Measurements from ENCODE around the gene INSIG2.

Gene INSIG2

GRCh38 chr2:118145806-118146205 lies 57.5 kb downstream of the INSIG2 start:
- H3K4me3 ChIP-seq (ENCODE audit: low read depth, low read length) = no peak overlapping the region
- TF ChIP-seq CTCF (IDR thresholded peaks at IDR 0.05; ENCODE audit: borderline replicate concordance, insufficient read depth, low read depth, low read length) = no peak

- H3K4me3 ChIP-seq (ENCODE audit: low read depth, low read length) = no peak overlapping the region
- no peak for TF ChIP-seq CTCF (IDR thresholded peaks at IDR 0.05; ENCODE audit: borderline replicate concordance, insufficient read depth, low read depth, low read length)
Measured at GRCh38 chr2:118146315-118147283, 58.3 kb downstream of the INSIG2 start.

GRCh38 chr2:118148133-118148532 lies 59.9 kb downstream of the INSIG2 start:
- no peak for TF ChIP-seq CTCF (IDR thresholded peaks at IDR 0.05; ENCODE audit: borderline replicate concordance, insufficient read depth, low read depth, low read length)
- H3K4me3 ChIP-seq (ENCODE audit: low read depth, low read length) = no peak overlapping the region

DNA sequence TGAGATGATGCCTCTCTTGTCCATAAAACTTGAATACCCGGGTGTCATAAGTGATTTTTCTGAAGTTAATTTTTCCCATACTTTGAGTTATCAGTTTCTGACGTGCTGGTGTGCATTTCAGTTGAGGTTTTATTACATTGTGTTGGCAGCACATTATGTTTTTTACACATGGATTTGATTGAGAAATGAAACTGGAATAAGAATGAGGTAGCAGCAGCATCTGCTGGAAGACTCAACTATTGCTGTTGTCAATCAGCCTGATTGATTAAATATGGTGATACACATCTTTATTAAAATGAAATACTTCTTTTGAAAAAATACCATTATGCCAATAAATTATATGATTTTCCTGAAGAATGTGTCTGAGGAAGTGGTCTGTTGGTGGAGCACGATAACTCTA lies 60.5 kb downstream of the INSIG2 start:
- TF ChIP-seq CTCF (IDR thresholded peaks at IDR 0.05; ENCODE audit: borderline replicate concordance, insufficient read depth, low read depth, low read length) = 0 out of 2 replicates have a peak, but pooled peaks have one; percentile 2
- H3K4me3 ChIP-seq (ENCODE audit: low read depth, low read length) = no peak overlapping the region

GRCh38 chr2:118150294-118150693 lies 62.0 kb downstream of the INSIG2 start:
- no peak overlapping the region for H3K4me3 ChIP-seq (ENCODE audit: low read depth, low read length)
- TF ChIP-seq CTCF (IDR thresholded peaks at IDR 0.05; ENCODE audit: borderline replicate concordance, insufficient read depth, low read depth, low read length) = no peak

GRCh38 chr2:118151831-118152230 lies 63.6 kb downstream of the INSIG2 start:
- TF ChIP-seq CTCF (IDR thresholded peaks at IDR 0.05; ENCODE audit: borderline replicate concordance, insufficient read depth, low read depth, low read length) = no peak
- H3K4me3 ChIP-seq (ENCODE audit: low read depth, low read length) = no peak overlapping the region

DNA sequence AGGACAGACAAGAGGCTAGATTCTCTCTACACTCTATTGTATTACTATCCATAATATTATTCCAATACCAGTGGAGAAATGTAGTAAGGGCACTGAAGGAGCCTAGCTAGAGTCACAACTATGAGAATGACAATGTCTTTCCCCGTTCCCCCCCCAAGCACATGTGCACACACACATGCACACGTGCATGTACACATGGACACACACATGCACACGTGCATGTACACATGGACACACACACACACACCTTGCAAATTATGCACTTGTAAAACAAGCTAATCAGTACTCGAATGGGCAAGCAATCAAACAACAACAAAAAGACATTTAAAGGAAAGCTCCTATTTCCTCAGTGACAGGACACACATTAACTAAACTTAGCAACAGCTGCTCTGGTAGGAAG lies 65.2 kb downstream of the INSIG2 start:
- TF ChIP-seq CTCF (IDR thresholded peaks at IDR 0.05; ENCODE audit: borderline replicate concordance, insufficient read depth, low read depth, low read length) = no peak
- no peak overlapping the region for H3K4me3 ChIP-seq (ENCODE audit: low read depth, low read length)
